Common myeloid progenitor, CD34-positive (primary cell): ENCODE measurements around the gene SPATA32.

Experiments
- CTCF ChIA-PET: fragments of 350-600 bp; sonication (Branson Sonifier 250); formaldehyde crosslinking; loops from one replicate; lab custom pipeline; 2021; ENCODE audit warnings: antibody characterized with exemption; lab: Charles Lee
- POLR2A ChIA-PET: fragments of 350-600 bp; sonication (Branson Sonifier 250); formaldehyde crosslinking; loops from one replicate; lab custom pipeline; 2021; ENCODE audit warnings: antibody characterized with exemption; lab: Charles Lee
- DNase-seq, 3 donors: peaks; one replicate each; pipeline versions ENCODE4 v3.0.0 to v3.0.0-alpha.2; 2013
- H3K27ac ChIP-seq, 2 experiments: 1 replicate in 1 of 2; 2 replicates in 1 of 2; pipeline ENCODE4 v1.7.0; 2013; ENCODE audit warnings: inconsistent platforms in 2 of 2, low read length in 2 of 2, mild to moderate bottlenecking in 2 of 2, low read depth in 1 of 2, moderate library complexity in 1 of 2; ENCODE audit not compliant: severe bottlenecking in 2 of 2, insufficient read depth in 1 of 2, poor library complexity in 1 of 2
- H3K27me3 ChIP-seq, 5 experiments: replicated peaks in 2 of 5; 1 replicate in 3 of 5; 2 replicates in 2 of 5; pipeline versions ENCODE4 v1.6.1 to v1.7.0; 2013; ENCODE audit warnings: low read length in 4 of 5, mild to moderate bottlenecking in 2 of 5, moderate library complexity in 2 of 5, inconsistent platforms in 1 of 5; ENCODE audit not compliant: insufficient read depth in 5 of 5, control insufficient read depth in 4 of 5
- H3K36me3 ChIP-seq, 4 experiments: 1 replicate in 2 of 4; 2 replicates in 2 of 4; pipeline versions ENCODE4 v1.6.1 to v1.7.0; 2013; ENCODE audit warnings: low read length in 3 of 4, control low read depth in 1 of 4, mild to moderate bottlenecking in 1 of 4; ENCODE audit not compliant: control insufficient read depth in 4 of 4, insufficient read depth in 4 of 4
- H3K4me1 ChIP-seq, 4 experiments: 1 replicate in 3 of 4; 2 replicates in 1 of 4; pipeline versions ENCODE4 v1.6.1 to v1.7.1; 2013; ENCODE audit warnings: low read length in 3 of 4, mild to moderate bottlenecking in 3 of 4, control low read depth in 1 of 4, inconsistent platforms in 1 of 4, moderate library complexity in 1 of 4; ENCODE audit not compliant: control insufficient read depth in 4 of 4, insufficient read depth in 4 of 4; ENCODE audit errors: control extremely low read depth in 1 of 4
- H3K4me3 ChIP-seq, 7 experiments: 1 replicate in 4 of 7; 2 replicates in 3 of 7; pipeline versions ENCODE4 v1.5.1 to v1.7.0; 2013; ENCODE audit warnings: mild to moderate bottlenecking in 7 of 7, low read length in 6 of 7, moderate library complexity in 6 of 7, inconsistent platforms in 2 of 7, low read depth in 2 of 7, control low read depth in 1 of 7; ENCODE audit not compliant: insufficient read depth in 4 of 7, control insufficient read depth in 1 of 7; ENCODE audit errors: extremely low read depth in 1 of 7
- H3K9me3 ChIP-seq, 5 experiments: 1 replicate in 4 of 5; 2 replicates in 1 of 5; pipeline versions ENCODE4 v1.6.1 to v1.7.1; 2013; ENCODE audit warnings: low read length in 4 of 5, mild to moderate bottlenecking in 2 of 5, inconsistent platforms in 1 of 5, low read depth in 1 of 5, moderate library complexity in 1 of 5; ENCODE audit not compliant: control insufficient read depth in 4 of 5, insufficient read depth in 2 of 5; ENCODE audit errors: control extremely low read depth in 1 of 5
- WGBS: methylation state at CpG from one replicate; pipeline ENCODE4 v1.1.5; 2013; ENCODE audit not compliant: insufficient coverage; 5-methylcytosine and 5-hydroxymethylcytosine counted together

SPATA32 gene

GRCh38 chr17:45221081-45222013 is 40.5 kb downstream of the SPATA32 start, which contains the start of gene FMNL1:
Gene FMNL1, plus strand, starts transcription at chr17:45221885. Its CDS starts 240 bp downstream, at chr17:45222125.
- Histone ChIP-seq H3K27me3 (no peaks in the 10 kb centered on the region), H3K4me3 (peak within 1 kb of the TSS; percentile 53 to 95 (median 91)), H3K27ac (peak within 1 kb of the TSS; percentile 95 to 96), H3K36me3 (peaks cover 0 to 2% (median 0%) of the 10 kb centered on the region in 4 experiments), H3K4me1 (peaks cover 18 to 64% (median 57%) of the 10 kb centered on the region in 4 experiments), H3K9me3 (no peaks in the 10 kb centered on the region)
- DNase-seq = peak in 2 of 3 donors; percentile 79 to 86
- POLR2A ChIA-PET = interaction anchor here (0.7 to 4.3 kb wide), 8 partner anchors 8 to 95 kb away, joined by 3 to 31 read pairs (median 8); partner anchors contain the start of genes HEXIM2 and MAP3K14
- WGBS = 1% methylated on average over 50 of the region's 98 CpGs
- CTCF ChIA-PET = interaction anchor here (0.9 to 13.5 kb wide), 8 partner anchors 12 to 169 kb away, joined by 3 to 420 read pairs (median 4); no protein-coding TSS in a partner anchor

DNA sequence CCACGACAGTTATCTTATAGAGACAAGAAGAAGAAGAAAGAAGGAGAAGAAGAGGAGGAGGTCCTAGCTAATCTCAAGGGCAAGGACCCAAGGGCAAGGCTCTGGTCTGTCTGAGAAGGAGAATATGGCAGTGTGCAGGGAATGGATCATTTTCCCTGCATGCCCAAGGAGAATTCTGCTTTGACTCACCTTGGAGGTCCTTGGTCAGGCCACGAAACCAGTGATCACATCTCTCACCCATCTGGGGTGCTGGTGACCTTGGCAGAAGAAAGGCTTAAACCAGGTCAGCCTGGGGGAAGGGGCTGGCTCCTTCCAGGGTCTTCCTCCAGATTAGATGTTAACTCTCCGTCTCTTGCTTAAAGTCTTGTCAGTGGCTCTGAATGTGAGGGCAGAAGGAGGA is 41.8 kb downstream of the SPATA32 start:
- H3K4me1 ChIP-seq = peaks cover 15 to 52% (median 44%) of the 10 kb centered on the region in 4 experiments
- no peaks in the 10 kb centered on the region for H3K9me3 ChIP-seq
- H3K36me3 ChIP-seq = peaks cover 0 to 6% (median 3%) of the 10 kb centered on the region in 4 experiments
- ChIA-PET POLR2A (interaction anchor here (0.6 to 4.3 kb wide), 6 partner anchors 10 to 125 kb away, joined by 3 to 35 read pairs (median 12); partner anchors contain the start of gene HEXIM1), CTCF (interaction anchor here (0.7 to 13.5 kb wide), 19 partner anchors 13 to 365 kb away, joined by 3 to 420 read pairs (median 7); partner anchors contain the start of genes ACBD4 and HEXIM1)
- H3K4me3 ChIP-seq = peak overlapping the region in 1 of 7 experiments; percentile 92
- no peaks in the 10 kb centered on the region for H3K27me3 ChIP-seq
- no peak for DNase-seq
- 50% methylated on average over 1 of the region's 3 CpGs for WGBS
- no peak overlapping the region for H3K27ac ChIP-seq

DNA sequence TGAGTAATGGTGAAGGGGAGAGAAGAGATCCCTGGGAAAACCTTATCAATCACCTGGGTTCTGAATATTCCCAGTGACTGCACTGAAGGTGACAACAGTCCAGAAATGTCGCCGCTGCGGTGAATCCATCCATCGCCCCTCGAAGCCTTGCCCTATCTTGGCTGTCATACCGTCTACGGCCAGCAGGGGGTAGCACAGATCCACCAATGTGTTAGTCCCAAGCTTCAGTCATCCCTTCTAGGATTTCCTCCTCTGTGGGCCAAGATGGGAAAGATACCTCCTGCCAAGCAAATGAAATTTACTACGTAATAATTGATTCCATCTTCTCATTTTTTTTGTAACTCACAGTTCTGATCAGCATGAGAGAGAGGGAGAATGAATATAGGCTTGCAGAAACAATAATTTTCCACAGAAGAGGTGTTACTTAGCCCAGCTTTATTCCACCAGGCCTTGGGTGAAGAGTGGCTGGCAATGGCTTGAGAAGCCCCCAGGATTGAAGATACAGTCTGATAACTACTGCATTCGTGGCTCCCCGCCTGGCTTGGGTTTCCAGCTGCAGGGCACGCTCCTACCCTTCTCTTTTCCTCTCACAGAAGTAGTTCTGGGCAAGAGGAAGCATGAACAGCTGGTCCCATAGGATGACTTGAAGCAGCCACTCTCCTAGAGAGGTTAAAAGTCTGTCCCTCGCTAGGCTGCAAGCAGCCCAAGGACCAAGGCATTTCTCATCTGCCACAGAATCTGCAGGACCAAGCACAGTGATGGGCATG is 42.8 kb downstream of the SPATA32 start:
- 27% methylated on average over 11 of the region's 12 CpGs for WGBS
- Histone ChIP-seq H3K27ac (no peak overlapping the region), H3K4me3 (peak overlapping the region in 1 of 7 experiments; percentile 23), H3K9me3 (no peaks in the 10 kb centered on the region), H3K4me1 (peaks cover 15 to 42% (median 34%) of the 10 kb centered on the region in 4 experiments), H3K36me3 (peaks cover 0 to 6% (median 3%) of the 10 kb centered on the region in 4 experiments), H3K27me3 (no peaks in the 10 kb centered on the region)
- CTCF ChIA-PET = interaction anchor here (0.7 to 13.5 kb wide), 34 partner anchors 9 to 210 kb away, joined by 3 to 420 read pairs (median 4); partner anchors contain the start of genes ACBD4, HEXIM1 and SPATA32
- POLR2A ChIA-PET = interaction anchor here (0.7 to 4.3 kb wide), 5 partner anchors 11 to 910 kb away, joined by 3 to 35 read pairs (median 9); partner anchors contain the start of gene HEXIM1
- DNase-seq = peak; percentile 72 to 84 (median 74)
